HL-60 (cell line): ENCODE results near the gene TH.

Experiments
- DNase-seq, 2 experiments: peaks; one replicate each; pipeline ENCODE4 v3.0.0-alpha.2; 2010 to 2020; ENCODE audit warnings: low read depth in 1 of 2, low spot score in 1 of 2
- H3K27ac ChIP-seq: fragments of 250-450 bp; sonication (Bioruptor Pico); replicated peaks from 2 replicates; pipeline ENCODE4 v1.5.1; 2020; ENCODE audit warnings: mild to moderate bottlenecking, moderate library complexity
- H3K27me3 ChIP-seq: fragments of 250-450 bp; sonication (Bioruptor Pico); 2 replicates; pipeline ENCODE4 v1.5.1; 2021; ENCODE audit warnings: mild to moderate bottlenecking, moderate library complexity; ENCODE audit not compliant: insufficient read depth, poor library complexity, severe bottlenecking
- H3K4me3 ChIP-seq: replicated peaks from 2 replicates; pipeline ENCODE4 v1.5.1; 2011; ENCODE audit warnings: mild to moderate bottlenecking, control low read depth, low read length; ENCODE audit not compliant: insufficient read depth
- GABPA ChIP-seq: IDR thresholded peaks from 2 replicates; pipeline ENCODE4 v1.6.1; 2012; ENCODE audit warnings: low read depth
- POLR2AphosphoS5 ChIP-seq: IDR thresholded peaks from 2 replicates; pipeline ENCODE4 v1.6.1; 2012; ENCODE audit warnings: low read depth
- SPI1 ChIP-seq: IDR thresholded peaks from 2 replicates; pipeline ENCODE4 v1.6.1; 2012; ENCODE audit warnings: low read depth, mild to moderate bottlenecking, borderline replicate concordance
- TF ChIP-seq, protein P1 (sequence below): IDR thresholded peaks from one replicate; pipeline ENCODE4 v1.5.1; 2011; ENCODE audit warnings: low read length, control low read depth, inconsistent platforms; ENCODE audit not compliant: insufficient read depth
- TF ChIP-seq, protein P2 (sequence below): IDR thresholded peaks from 2 replicates; pipeline ENCODE4 v1.6.1; 2012; ENCODE audit warnings: low read depth; ENCODE audit not compliant: insufficient replicate concordance

TH gene

DNA sequence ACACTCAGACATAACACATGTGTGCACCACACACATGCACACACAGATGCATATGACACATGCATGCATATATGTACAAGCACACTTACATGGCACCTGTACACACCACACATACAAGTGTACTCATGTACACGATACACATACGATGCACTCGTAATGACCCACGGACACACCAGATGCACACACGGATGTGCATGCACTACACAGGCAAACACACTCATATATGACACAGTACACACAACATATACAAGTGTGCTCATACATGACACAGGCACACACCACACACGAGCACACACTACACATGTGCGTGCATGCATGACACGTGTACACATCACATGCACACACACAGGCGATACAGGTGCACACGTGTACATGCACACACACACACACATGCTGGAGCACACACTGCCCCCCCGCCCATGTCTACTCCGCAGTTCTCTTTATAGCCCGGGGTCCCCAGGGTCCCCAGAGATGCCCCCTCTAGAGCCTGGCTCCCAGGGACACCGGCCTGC, 4.8 kb upstream of the TH start:
- Histone ChIP-seq H3K4me3 (no peak overlapping the region), H3K27ac (no peak overlapping the region), H3K27me3 (peaks cover 11% of the 10 kb centered on the region)
- no peak for TF ChIP-seq GABPA
- TF ChIP-seq, protein P1, sequence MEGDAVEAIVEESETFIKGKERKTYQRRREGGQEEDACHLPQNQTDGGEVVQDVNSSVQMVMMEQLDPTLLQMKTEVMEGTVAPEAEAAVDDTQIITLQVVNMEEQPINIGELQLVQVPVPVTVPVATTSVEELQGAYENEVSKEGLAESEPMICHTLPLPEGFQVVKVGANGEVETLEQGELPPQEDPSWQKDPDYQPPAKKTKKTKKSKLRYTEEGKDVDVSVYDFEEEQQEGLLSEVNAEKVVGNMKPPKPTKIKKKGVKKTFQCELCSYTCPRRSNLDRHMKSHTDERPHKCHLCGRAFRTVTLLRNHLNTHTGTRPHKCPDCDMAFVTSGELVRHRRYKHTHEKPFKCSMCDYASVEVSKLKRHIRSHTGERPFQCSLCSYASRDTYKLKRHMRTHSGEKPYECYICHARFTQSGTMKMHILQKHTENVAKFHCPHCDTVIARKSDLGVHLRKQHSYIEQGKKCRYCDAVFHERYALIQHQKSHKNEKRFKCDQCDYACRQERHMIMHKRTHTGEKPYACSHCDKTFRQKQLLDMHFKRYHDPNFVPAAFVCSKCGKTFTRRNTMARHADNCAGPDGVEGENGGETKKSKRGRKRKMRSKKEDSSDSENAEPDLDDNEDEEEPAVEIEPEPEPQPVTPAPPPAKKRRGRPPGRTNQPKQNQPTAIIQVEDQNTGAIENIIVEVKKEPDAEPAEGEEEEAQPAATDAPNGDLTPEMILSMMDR = no peak
- TF ChIP-seq, protein P2, sequence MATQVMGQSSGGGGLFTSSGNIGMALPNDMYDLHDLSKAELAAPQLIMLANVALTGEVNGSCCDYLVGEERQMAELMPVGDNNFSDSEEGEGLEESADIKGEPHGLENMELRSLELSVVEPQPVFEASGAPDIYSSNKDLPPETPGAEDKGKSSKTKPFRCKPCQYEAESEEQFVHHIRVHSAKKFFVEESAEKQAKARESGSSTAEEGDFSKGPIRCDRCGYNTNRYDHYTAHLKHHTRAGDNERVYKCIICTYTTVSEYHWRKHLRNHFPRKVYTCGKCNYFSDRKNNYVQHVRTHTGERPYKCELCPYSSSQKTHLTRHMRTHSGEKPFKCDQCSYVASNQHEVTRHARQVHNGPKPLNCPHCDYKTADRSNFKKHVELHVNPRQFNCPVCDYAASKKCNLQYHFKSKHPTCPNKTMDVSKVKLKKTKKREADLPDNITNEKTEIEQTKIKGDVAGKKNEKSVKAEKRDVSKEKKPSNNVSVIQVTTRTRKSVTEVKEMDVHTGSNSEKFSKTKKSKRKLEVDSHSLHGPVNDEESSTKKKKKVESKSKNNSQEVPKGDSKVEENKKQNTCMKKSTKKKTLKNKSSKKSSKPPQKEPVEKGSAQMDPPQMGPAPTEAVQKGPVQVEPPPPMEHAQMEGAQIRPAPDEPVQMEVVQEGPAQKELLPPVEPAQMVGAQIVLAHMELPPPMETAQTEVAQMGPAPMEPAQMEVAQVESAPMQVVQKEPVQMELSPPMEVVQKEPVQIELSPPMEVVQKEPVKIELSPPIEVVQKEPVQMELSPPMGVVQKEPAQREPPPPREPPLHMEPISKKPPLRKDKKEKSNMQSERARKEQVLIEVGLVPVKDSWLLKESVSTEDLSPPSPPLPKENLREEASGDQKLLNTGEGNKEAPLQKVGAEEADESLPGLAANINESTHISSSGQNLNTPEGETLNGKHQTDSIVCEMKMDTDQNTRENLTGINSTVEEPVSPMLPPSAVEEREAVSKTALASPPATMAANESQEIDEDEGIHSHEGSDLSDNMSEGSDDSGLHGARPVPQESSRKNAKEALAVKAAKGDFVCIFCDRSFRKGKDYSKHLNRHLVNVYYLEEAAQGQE = no peak
- TF ChIP-seq SPI1 = no peak
- TF ChIP-seq POLR2AphosphoS5 = no peak
- no peak for DNase-seq

GRCh38 chr11:2175659-2176058, 4.0 kb upstream of the TH start:
- DNase-seq = no peak
- TF ChIP-seq, protein P2 = no peak
- TF ChIP-seq POLR2AphosphoS5 (no peak), GABPA (no peak), SPI1 (no peak)
- TF ChIP-seq, protein P1 = no peak
- H3K27me3 ChIP-seq = peaks cover 11% of the 10 kb centered on the region
- H3K4me3 ChIP-seq = no peak overlapping the region
- no peak overlapping the region for H3K27ac ChIP-seq

GRCh38 chr11:2174361-2174760, 2.7 kb upstream of the TH start:
- TF ChIP-seq GABPA = no peak
- TF ChIP-seq SPI1 = no peak
- TF ChIP-seq POLR2AphosphoS5 = no peak
- TF ChIP-seq, protein P2 = no peak
- TF ChIP-seq, protein P1 = no peak
- H3K27me3 ChIP-seq = peaks cover 19% of the 10 kb centered on the region

More at GRCh38 chr11:2174361-2174760, 2.7 kb upstream of the TH start:
- no peak overlapping the region for H3K4me3 ChIP-seq
- DNase-seq = no peak
- no peak overlapping the region for H3K27ac ChIP-seq
